HepG2 (cell line): ENCODE measurements around the gene TMEM222. TPM values are rescaled to one million over a fixed set of nuclear protein-coding genes. Genes with fewer than 3 reads are reported as not detected.

Experiments
- BHLHE40 ChIP-seq: IDR thresholded peaks from 2 replicates; pipeline ENCODE4 v1.6.1; 2011; ENCODE audit warnings: low read length, improper control_type of control experiment
- ELF3 ChIP-seq: IDR thresholded peaks from 2 replicates; pipeline ENCODE4 v1.6.1; 2016; ENCODE audit warnings: missing genetic modification reagents, missing compliant biosample characterization
- MAFK ChIP-seq, 2 experiments: IDR thresholded peaks in 1 of 2; conservative IDR thresholded peaks in 1 of 2; 2 replicates each; pipeline ENCODE4 v1.6.1; 2011; ENCODE audit warnings: improper control_type of control experiment in 2 of 2, low read length in 2 of 2
- MXD4 ChIP-seq: IDR thresholded peaks from 2 replicates; pipeline ENCODE4 v1.6.1; 2016; ENCODE audit warnings: mild to moderate bottlenecking, missing biosample characterization, missing genetic modification reagents
- NFATC3 ChIP-seq: sonication (generic); formaldehyde crosslinking; IDR thresholded peaks from 2 replicates; pipeline ENCODE4 v1.5.1; 2020; ENCODE audit warnings: mild to moderate bottlenecking, missing genetic modification reagents
- PHF8 ChIP-seq: sonication (generic); formaldehyde crosslinking; IDR thresholded peaks from 2 replicates; pipeline ENCODE4 v1.5.0; 2020; ENCODE audit warnings: missing genetic modification reagents
- POGZ ChIP-seq: sonication (generic); formaldehyde crosslinking; IDR thresholded peaks from 2 replicates; pipeline ENCODE4 v1.4.0; 2020; ENCODE audit warnings: mild to moderate bottlenecking, missing genetic modification reagents
- SALL1 ChIP-seq: sonication (generic); formaldehyde crosslinking; IDR thresholded peaks from 2 replicates; pipeline ENCODE4 v1.8.0; 2022; ENCODE audit warnings: mild to moderate bottlenecking, missing genetic modification reagents
- SATB2 ChIP-seq: sonication (generic); formaldehyde crosslinking; IDR thresholded peaks from 2 replicates; pipeline ENCODE4 v1.5.0; 2020; ENCODE audit warnings: missing genetic modification reagents
- SOX5 ChIP-seq: IDR thresholded peaks from 2 replicates; pipeline ENCODE4 v1.6.1; 2016; ENCODE audit warnings: borderline replicate concordance
- TARDBP ChIP-seq: sonication (generic); formaldehyde crosslinking; IDR thresholded peaks from 2 replicates; pipeline ENCODE4 v1.8.0; 2022; ENCODE audit warnings: mild to moderate bottlenecking, missing genetic modification reagents
- TRIM22 ChIP-seq: fragments of 450-650 bp; IDR thresholded peaks from 2 replicates; pipeline ENCODE4 v1.6.1; 2017
- XBP1 ChIP-seq: sonication (generic); formaldehyde crosslinking; IDR thresholded peaks from 2 replicates; pipeline ENCODE4 v1.5.0; 2020; ENCODE audit warnings: missing genetic modification reagents
- ZBTB38 ChIP-seq: sonication (generic); formaldehyde crosslinking; IDR thresholded peaks from 2 replicates; pipeline ENCODE4 v1.5.1; 2020; ENCODE audit warnings: mild to moderate bottlenecking, missing genetic modification reagents
- ZNF205 ChIP-seq: IDR thresholded peaks from 2 replicates; pipeline ENCODE4 v1.6.1; 2018; ENCODE audit warnings: missing biosample characterization, missing genetic modification reagents
- ZNF441 ChIP-seq: sonication (generic); formaldehyde crosslinking; IDR thresholded peaks from 2 replicates; pipeline ENCODE4 v1.7.0; 2021; ENCODE audit warnings: missing genetic modification reagents, borderline replicate concordance
- ZNF768 ChIP-seq: sonication (generic); formaldehyde crosslinking; IDR thresholded peaks from 2 replicates; pipeline ENCODE4 v1.4.0; 2020; ENCODE audit warnings: missing genetic modification reagents
- ZNF788 ChIP-seq: sonication (generic); formaldehyde crosslinking; IDR thresholded peaks from 2 replicates; pipeline ENCODE4 v1.5.0; 2020; ENCODE audit warnings: mild to moderate bottlenecking, missing genetic modification reagents, borderline replicate concordance
- polyA plus RNA-seq, 8 experiments: library from polyadenylated mRNA; depleted of rRNA in 3 of 8; stranded (reverse) in 7 of 8; unstranded in 1 of 8; fragments of >200 nt; fragmentation: Illumina TruSeq in 4 of 8; extraction: Trizol in 4 of 8; gene quantifications; 2 replicates each; pipeline versions ENCODE4 v1.2.1 to v1.2.3, GENCODE V29; 2011 to 2016; ENCODE audit warnings: low read depth in 4 of 8, missing spikeins in 1 of 8, mixed read lengths in 1 of 8; ENCODE audit not compliant: insufficient read depth in 1 of 8
- total RNA-seq, 5 experiments: library from RNA; depleted of rRNA; stranded (reverse); fragments of >200 nt; fragmentation: Illumina TruSeq; extraction: Trizol; gene quantifications; 2 replicates each; pipeline ENCODE4 v1.2.3, GENCODE V29; 2016; ENCODE audit warnings: low read depth in 1 of 5
- TF ChIP-seq, protein P1 (sequence below): IDR thresholded peaks from 2 replicates; pipeline ENCODE4 v1.6.1; 2016; ENCODE audit warnings: mild to moderate bottlenecking, missing biosample characterization, missing genetic modification reagents
- TF ChIP-seq, protein P2 (sequence below): sonication (generic); formaldehyde crosslinking; conservative IDR thresholded peaks from 2 replicates; pipeline ENCODE4 v1.8.0; 2022; ENCODE audit warnings: mild to moderate bottlenecking, moderate library complexity, missing genetic modification reagents

TMEM222 gene
- total and polyA plus RNA-seq, 2 of the 13 experiments (the other 11 are each of a cell fraction or from before 2014, with no cell fraction given), result 22.7 to 29.6 TPM

GRCh38 chr1:27341525-27342252 lies 19.7 kb downstream of the TMEM222 start, which contains the start of gene SYTL1 (continued):
- TF ChIP-seq TRIM22, result no peak
- TF ChIP-seq ZNF441 (CRISPR knock-in tag), result no peak
- TF ChIP-seq ZNF788 (CRISPR knock-in tag), result peak; percentile 51; the same call in 1 of the 2 replicates
- peak; percentile 58 for TF ChIP-seq PHF8 (CRISPR knock-in tag)
- no peak for TF ChIP-seq SOX5 (CRISPR knock-in tag)
- TF ChIP-seq POGZ (CRISPR knock-in tag), result no peak
- TF ChIP-seq SALL1 (CRISPR knock-in tag), result peak; percentile 56; the same call in 1 of the 2 replicates
- TF ChIP-seq, protein P1, sequence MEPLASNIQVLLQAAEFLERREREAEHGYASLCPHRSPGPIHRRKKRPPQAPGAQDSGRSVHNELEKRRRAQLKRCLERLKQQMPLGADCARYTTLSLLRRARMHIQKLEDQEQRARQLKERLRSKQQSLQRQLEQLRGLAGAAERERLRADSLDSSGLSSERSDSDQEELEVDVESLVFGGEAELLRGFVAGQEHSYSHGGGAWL, result peak; percentile 24; the same call in 1 of the 2 replicates
- peak; percentile 69; the same call in 1 of the 2 replicates for TF ChIP-seq MXD4
- TF ChIP-seq, protein P2, sequence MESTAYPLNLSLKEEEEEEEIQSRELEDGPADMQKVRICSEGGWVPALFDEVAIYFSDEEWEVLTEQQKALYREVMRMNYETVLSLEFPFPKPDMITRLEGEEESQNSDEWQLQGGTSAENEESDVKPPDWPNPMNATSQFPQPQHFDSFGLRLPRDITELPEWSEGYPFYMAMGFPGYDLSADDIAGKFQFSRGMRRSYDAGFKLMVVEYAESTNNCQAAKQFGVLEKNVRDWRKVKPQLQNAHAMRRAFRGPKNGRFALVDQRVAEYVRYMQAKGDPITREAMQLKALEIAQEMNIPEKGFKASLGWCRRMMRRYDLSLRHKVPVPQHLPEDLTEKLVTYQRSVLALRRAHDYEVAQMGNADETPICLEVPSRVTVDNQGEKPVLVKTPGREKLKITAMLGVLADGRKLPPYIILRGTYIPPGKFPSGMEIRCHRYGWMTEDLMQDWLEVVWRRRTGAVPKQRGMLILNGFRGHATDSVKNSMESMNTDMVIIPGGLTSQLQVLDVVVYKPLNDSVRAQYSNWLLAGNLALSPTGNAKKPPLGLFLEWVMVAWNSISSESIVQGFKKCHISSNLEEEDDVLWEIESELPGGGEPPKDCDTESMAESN (CRISPR knock-in tag), result 0 out of 2 replicates have a peak, but pooled peaks have one; percentile 64
- TF ChIP-seq XBP1 (CRISPR knock-in tag), result no peak
- TF ChIP-seq ZBTB38 (CRISPR knock-in tag), result 0 out of 2 replicates have a peak, but pooled peaks have one; percentile 64
- no peak for TF ChIP-seq BHLHE40
- 0 out of 4 replicates have a peak, but pooled peaks of 1 of the 2 experiments have one; percentile 23 for TF ChIP-seq MAFK (conservative IDR thresholded peaks at IDR 0.05 in 1 of 2, IDR thresholded peaks at IDR 0.05 in 1 of 2; ENCODE audit: low read length in 2 of 2)
- TF ChIP-seq ZNF205 (CRISPR knock-in tag), result no peak
- no peak for TF ChIP-seq SATB2 (CRISPR knock-in tag)
- peak; percentile 66; the same call in 1 of the 2 replicates for TF ChIP-seq TARDBP
- TF ChIP-seq ZNF768 (CRISPR knock-in tag), result peak; percentile 30
- TF ChIP-seq NFATC3, result no peak
- TF ChIP-seq ELF3 (CRISPR knock-in tag), result peak; percentile 45; the same call in 1 of the 2 replicates
